Left lobe of liver (tissue), 2 donors: ENCODE data around the gene ALDH8A1. TPM values are rescaled to one million over a fixed set of nuclear protein-coding genes. Genes with fewer than 3 reads are reported as not detected.

ENCODE experiments used
- ATAC-seq: fragments of 200-7000 bp; cut with Tn5 transposase; one replicate; pipeline ENCODE4 v1.9.1; 2020; ENCODE audit warnings: mild to moderate bottlenecking, moderate library complexity
- DNase-seq: peaks from one replicate; pipeline ENCODE4 v3.0.0-alpha.2; 2020; ENCODE audit warnings: low spot score
- total RNA-seq: library from RNA; stranded (reverse); gene quantifications from one replicate; pipeline ENCODE4 v1.2.1, GENCODE V29; 2021
- donor health status: DM: no; HTN: no; CAD: no; lungs with moderate emphysema.
- donor health status: DM: no; HTN: yes; CAD: no.

Gene ALDH8A1
- 174 TPM for total RNA-seq

- peak; percentile 85 for DNase-seq
- ATAC-seq, result peak; percentile 81
Measured at GRCh38 chr6:134949927-134950326, at the start of gene ALDH8A1. ALDH8A1 (minus strand) TSS chr6:134950101; CDS start chr6:134950053, 48 bp downstream.

DNA sequence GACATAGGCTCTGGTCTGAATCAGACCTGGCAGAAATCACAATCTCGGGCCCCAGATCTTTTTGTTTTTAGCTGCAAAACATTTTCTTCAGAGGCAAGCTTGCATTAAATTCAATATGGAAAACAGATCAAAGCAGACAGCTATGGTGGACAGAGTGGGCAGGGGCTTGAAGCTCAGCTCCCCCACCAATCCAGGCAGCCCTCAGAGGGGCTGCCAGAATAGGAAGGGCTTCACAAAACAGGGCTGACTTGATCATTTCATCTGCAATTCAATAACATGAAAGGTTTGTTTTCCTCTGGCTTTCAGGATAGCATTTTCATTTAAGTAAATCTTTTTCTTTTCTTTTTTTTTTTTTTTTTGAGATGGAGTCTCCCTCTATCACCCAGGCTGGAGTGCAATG lies 49.2 kb upstream of the ALDH8A1 start:
- ATAC-seq (no peak), DNase-seq (no peak)

- DNase-seq, result no peak
- peak; percentile 28 for ATAC-seq
Measured at GRCh38 chr6:134997133-134997995, 47.5 kb upstream of the ALDH8A1 start.

GRCh38 chr6:134995536-134995935 lies 45.6 kb upstream of the ALDH8A1 start:
- ATAC-seq (no peak), DNase-seq (no peak)

DNA sequence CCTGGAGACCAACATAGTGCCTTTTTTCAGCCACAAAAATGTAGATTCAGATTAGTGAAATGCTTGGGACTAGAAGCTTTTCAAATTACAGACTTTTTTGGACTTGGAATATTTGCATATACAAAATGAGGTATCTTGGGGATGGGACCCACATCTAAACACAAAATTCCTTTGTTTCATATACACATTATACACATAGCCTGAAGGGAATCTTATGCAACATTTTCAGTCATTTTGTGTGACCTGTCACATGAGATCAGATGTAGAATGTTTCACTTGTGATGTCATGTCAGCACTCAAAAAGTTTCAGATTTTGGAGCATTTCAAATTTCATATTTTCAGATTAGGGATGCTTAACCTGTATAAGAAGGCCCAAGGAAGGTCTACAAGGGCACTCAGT lies 44.5 kb upstream of the ALDH8A1 start:
- no peak for DNase-seq
- no peak for ATAC-seq

DNA sequence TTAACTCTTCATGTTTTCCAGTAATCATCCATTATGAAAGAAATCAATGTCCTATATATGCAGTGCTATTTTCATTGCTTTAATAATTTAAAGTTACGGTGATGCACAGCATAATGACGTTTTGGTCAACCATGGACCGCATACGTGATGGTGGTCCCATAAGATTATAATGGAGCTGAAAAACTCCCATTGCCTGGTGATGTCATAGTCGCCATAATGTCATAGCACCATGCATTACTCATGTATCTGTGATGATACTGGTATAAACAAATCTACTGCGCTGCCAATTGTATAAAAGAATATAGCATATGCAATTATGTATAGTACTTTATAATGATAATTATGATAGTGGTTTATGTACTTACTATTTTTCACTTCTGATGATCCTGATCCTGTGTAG lies 42.3 kb upstream of the ALDH8A1 start:
- no peak for DNase-seq
- ATAC-seq, result no peak

DNA sequence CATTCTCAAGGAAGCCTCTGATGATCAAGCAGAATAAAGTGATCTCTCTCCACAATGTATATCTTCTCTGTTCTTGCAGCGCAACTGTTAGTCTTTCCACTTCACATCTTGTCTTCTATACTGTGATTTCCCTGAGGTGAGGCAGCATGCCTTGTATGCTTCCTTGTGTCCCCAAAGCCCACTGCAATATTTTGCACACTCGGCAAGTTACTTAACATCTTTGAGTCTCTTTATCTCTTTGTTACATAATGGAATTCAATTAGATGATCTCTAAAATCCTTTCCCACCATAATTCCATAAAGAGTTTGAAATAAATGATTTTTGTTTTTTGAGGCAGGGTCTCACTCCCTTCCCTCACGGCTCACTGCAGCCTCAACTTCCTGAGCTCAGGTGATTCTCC lies 40.4 kb upstream of the ALDH8A1 start:
- ATAC-seq (no peak), DNase-seq (no peak)

DNA sequence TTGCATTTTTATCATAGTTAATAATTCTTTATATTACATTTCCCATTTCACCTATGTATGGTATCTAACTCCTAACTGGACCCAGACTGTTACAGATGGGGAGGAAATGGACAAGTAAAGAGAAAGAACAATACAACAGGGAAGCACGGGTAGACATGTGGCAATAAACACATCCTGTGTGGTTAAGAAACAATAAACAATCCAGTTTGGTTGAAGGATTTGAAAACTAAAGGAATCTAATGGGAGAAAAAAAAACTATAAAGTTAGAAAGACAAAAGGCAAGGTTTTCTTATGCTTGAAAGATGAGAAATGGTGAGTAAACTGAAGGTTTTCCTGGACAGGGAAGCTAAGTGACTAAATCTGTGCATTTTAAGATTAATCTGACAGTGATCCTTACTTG lies 34.9 kb upstream of the ALDH8A1 start:
- no peak for ATAC-seq
- DNase-seq, result no peak

DNA sequence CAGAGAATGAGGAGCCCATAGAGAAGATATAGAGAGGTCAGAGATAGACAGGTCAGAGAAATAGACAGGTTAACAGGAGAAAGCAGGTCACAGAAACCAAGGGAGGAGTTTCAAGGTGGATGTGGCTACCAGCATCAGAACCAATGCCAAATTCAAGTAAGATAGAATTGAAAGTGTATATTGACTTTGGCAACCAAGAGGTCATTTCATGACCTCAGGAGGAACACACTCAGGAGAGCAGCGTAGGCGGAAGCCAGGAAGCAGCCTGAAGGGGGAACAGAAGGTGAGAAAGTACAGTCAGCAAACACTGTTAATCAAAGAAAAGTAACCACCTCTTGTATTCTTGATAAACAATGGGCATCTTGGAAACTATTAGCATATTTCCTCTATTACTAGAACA lies 33.9 kb upstream of the ALDH8A1 start:
- ATAC-seq (peak; percentile 99), DNase-seq (peak; percentile 52)

DNA sequence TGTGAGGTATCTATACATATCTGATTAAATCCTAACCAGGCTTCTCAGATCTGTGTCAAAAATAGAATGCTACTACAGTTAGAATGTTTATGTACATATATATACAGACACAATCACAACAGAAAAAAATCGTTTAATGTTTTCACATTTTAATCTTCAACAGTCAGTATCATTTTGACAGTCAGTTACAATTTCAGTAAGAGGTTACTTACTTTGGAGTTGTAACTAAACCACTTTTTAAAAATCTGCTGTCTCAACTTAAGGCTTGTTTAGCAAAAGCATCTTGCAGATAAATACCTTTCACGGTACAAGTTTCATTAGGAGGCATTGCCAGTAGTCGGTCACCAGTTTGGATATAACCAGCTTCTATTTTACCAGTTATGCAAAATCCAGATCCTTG lies 32.3 kb upstream of the ALDH8A1 start:
- no peak for DNase-seq
- ATAC-seq, result no peak

DNA sequence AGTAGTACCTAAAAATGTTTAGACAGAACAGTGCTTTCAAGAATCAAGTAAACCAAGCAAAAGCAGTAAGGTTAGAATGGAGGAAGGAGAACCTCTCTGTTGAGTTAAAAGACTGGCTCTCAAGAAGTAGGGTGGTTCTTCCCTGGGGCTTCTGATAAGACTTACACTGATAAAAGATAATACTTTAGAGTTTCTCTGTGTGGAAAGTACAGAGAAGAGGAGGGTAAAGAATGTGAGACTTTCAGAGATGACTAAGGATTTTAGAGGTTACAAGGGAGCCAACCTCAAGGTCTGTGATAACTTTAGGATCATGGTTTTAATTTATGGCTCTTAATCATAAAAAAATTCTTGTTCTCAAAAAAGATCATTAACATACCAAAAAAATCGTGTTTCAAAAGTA lies 30.9 kb upstream of the ALDH8A1 start:
- ATAC-seq, result no peak

DNA sequence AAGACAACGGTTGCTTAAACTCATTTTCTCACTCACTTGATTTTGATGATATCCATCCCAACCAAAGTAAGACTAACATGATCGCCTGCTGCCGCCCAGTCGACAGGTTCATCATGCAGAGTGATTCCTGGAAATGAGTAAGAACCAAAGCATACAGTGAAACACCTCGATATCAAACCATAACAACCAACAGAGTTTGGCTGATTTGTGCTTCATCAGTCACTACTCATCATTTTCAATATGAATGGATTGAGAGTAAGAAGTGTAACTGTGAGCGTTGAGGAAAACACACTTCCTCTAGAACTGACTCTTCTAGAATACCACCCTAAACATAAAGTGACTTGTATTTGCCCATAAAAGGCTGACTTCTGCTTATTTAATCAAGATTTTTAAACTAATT lies 29.2 kb upstream of the ALDH8A1 start:
- no peak for ATAC-seq
- no peak for DNase-seq

More for the DNA sequence above, 30.9 kb upstream of the ALDH8A1 start:
- no peak for DNase-seq

DNA sequence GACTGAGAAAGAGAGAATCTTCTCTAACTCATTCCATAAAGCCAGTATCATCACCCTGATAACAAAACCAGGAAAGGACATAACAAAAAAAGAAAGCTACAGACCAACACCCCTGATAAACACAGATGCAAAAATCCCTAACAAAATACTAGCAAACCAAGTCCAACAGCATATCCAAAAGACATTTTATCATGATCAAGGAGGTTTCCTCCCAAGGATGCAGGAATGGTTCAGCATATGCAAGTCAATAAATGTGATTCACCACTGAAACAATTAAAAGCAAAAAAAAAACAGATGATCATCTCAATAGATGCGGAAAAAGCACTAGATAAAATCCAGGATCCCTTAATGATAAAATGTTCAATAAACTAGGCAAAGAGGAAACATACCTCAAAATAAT lies 24.5 kb upstream of the ALDH8A1 start:
- DNase-seq, result no peak
- ATAC-seq, result no peak

DNA sequence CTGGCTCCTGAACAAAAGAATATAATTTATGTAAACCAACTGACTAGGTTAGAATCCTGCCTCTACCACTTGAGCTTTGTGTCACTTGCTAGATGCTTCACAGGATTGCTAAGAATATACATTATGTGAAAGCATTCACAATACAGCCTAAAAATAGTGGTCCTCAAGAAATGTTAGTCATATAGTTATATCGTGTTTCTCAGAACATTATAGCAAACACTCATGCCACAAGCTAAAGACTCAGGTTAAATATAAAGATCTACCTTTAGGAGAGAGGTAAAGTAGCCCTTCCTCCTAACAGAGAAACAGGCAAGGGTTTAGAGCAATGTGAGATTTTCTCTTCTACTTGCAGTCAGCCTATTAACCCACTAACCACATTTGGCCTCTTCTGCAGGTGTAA lies 17.8 kb upstream of the ALDH8A1 start:
- DNase-seq, result no peak
- ATAC-seq, result no peak

DNA sequence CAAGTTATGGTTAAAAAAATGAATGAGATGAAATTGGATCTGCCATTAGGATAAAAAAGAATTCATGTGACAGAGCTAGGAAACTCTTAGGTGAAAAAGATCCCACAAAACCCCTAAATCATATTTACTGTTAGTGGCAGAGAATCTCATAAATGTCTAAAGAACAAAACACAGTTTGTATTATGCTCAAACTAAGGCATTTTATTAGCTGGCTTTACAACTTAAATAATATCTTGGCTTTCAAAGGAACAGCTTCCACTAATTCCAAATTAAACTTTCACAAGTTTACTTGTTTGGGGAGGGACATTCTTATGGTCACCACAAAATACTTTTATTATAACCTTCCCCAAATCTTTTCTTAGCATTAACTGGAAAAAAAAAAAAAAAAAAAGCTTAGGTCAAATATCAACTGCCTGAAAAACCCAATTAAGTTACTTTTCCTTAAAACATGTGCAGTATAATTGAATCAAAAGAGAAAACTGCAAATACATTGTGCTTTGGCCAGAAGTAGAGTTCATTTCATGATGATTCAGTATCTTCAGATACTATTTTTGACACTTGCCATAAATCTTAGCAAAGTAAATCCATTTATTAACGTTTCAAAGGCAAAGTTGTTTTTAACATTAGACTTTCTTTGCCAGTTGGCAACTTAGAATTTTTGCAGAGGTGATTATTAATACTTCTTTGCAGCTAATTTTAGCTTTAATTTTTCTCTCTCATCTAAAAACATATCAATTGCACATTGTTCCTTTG lies 14.7 kb upstream of the ALDH8A1 start:
- no peak for ATAC-seq

DNA sequence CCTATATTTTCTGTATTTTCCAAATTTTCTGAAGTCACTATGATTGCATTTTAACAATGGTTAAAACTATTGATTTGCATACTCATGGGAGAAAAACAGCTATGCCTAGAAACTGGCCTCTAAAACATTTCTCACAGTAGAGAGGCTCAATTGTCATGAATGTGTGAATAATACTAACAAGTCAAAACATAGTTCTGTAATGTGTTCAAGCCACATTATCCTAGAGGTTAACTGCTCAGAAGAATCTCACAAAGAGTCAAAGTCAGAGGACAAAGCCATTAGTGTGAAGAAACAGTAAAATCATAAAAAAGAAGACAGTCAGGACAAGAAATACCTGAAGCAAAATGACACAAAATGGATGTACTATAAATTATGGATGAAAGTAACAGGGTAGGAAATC lies 12.5 kb upstream of the ALDH8A1 start:
- DNase-seq (no peak), ATAC-seq (no peak)

More for the DNA sequence above, 14.7 kb upstream of the ALDH8A1 start:
- DNase-seq, result no peak

DNA sequence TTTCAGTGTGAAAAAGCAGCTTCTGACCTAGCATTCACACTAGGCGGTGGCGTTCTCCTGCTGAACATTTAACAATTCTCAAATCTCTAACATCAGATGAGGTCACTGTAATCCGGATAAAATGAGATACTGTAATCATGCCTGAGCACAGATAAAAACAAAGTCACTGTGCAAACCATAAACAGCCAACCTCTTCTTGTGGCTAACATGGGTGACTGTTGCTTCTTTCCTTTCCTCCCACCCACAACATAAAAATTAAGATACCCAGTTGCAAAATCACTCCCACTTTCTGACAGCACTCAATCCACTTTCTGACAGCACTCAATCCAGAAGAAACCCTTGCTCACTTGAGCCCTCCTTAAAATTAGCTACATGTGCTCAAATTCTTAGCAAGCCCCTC lies 11.5 kb upstream of the ALDH8A1 start:
- ATAC-seq, result no peak
- DNase-seq, result no peak

GRCh38 chr6:134959603-134960002 lies 9.7 kb upstream of the ALDH8A1 start:
- ATAC-seq (no peak), DNase-seq (no peak)

- no peak for ATAC-seq
Measured at GRCh38 chr6:134956676-134957075, 6.8 kb upstream of the ALDH8A1 start.

GRCh38 chr6:134956032-134956431 lies 6.1 kb upstream of the ALDH8A1 start:
- no peak for DNase-seq
- no peak for ATAC-seq

More at GRCh38 chr6:134956676-134957075, 6.8 kb upstream of the ALDH8A1 start:
- DNase-seq, result no peak

DNA sequence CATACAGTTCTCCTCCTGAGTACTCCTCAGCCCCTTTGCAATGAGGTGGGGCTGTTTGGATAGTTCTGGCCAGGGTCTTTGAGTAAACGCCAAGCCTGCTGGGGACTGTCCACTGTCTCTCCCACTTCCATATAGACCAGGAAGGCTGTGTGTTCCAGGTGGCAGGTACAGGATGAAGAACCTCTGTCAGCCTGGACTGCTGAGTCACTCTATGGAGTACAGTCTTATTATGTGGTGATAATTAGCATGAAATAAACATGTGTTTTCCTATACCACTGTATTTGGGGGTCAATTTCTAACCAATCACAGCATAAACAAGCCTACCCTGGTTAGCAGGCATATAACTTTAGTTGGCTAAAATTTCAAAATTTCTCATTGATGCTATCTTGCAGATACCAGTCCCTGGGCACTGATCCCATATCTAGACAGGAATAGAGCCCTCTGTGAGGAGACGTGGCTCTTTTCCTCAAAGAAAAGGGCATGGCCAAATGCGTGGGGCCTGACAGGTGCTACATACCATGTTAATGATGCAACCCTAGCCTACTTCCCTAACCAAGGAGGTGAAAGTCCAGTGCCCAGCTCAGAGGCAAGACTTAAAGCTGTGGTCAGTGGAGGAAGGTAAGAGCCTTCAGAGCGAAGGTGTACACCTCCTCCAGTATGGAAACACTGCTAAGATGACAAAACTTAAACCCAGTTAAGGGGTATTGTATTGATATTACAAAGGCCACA lies 4.5 kb upstream of the ALDH8A1 start:
- ATAC-seq (no peak), DNase-seq (no peak)
